K562 (cell line): ENCODE measurements around the gene ATP5MC3. TPM values are rescaled to one million over a fixed set of nuclear protein-coding genes. Genes with fewer than 3 reads are reported as not detected.

ENCODE experiments used
- CHCHD3 ChIP-seq: fragments of 250-450 bp; sonication (Bioruptor Pico); IDR thresholded peaks from 2 replicates; pipeline ENCODE4 v2.1.2; 2022; ENCODE audit warnings: mild to moderate bottlenecking
- CHD1 ChIP-seq: fragments of 200-600 bp; sonication (generic); IDR thresholded peaks from one replicate; pipeline ENCODE4 v1.6.1; 2012; ENCODE audit warnings: mild to moderate bottlenecking, moderate library complexity, low read length, inconsistent platforms
- ETV1 ChIP-seq: fragments of 450-650 bp; conservative IDR thresholded peaks from 2 replicates; pipeline ENCODE4 v1.6.1; 2016; ENCODE audit warnings: missing genetic modification characterization, control low read depth, low read depth, missing compliant biosample characterization
- FOXJ2 ChIP-seq: fragments of 200-800 bp; sonication (Bioruptor generic); IDR thresholded peaks from 2 replicates; pipeline ENCODE4 v1.6.1; 2016; ENCODE audit warnings: missing genetic modification characterization, missing compliant biosample characterization
- GTF2E2 ChIP-seq: fragments of 200-800 bp; sonication (Bioruptor generic); IDR thresholded peaks from 2 replicates; pipeline ENCODE4 v1.6.1; 2016; ENCODE audit warnings: missing genetic modification characterization, missing compliant biosample characterization
- HDGF ChIP-seq: fragments of 450-650 bp; IDR thresholded peaks from 2 replicates; pipeline ENCODE4 v1.6.1; 2016
- HIVEP1 ChIP-seq: fragments of 250-450 bp; sonication (Bioruptor Pico); IDR thresholded peaks from 2 replicates; pipeline ENCODE4 v1.4.0; 2020; ENCODE audit warnings: mild to moderate bottlenecking
- L3MBTL2 ChIP-seq: fragments of 450-650 bp; IDR thresholded peaks from 2 replicates; pipeline ENCODE4 v1.6.1; 2016; ENCODE audit warnings: mild to moderate bottlenecking, moderate library complexity
- MAFK ChIP-seq: IDR thresholded peaks from 2 replicates; pipeline ENCODE4 v1.6.1; 2011; ENCODE audit warnings: low read length, improper control_type of control experiment
- RB1 ChIP-seq: fragments of 450-650 bp; IDR thresholded peaks from 2 replicates; pipeline ENCODE4 v1.6.1; 2017; ENCODE audit warnings: low read depth, mild to moderate bottlenecking
- SMAD3 ChIP-seq: fragments of 450-650 bp; formaldehyde crosslinking; conservative IDR thresholded peaks from 2 replicates; pipeline ENCODE4 v1.4.0; 2020; ENCODE audit warnings: mild to moderate bottlenecking
- USF2 ChIP-seq: sonication (generic); formaldehyde crosslinking; IDR thresholded peaks from 2 replicates; pipeline ENCODE4 v1.5.0; 2020; ENCODE audit warnings: missing genetic modification reagents
- ZBTB43 ChIP-seq: sonication (generic); formaldehyde crosslinking; IDR thresholded peaks from 2 replicates; pipeline ENCODE4 v1.8.0; 2023; ENCODE audit warnings: mild to moderate bottlenecking, missing genetic modification reagents
- ZFX ChIP-seq: sonication (generic); formaldehyde crosslinking; IDR thresholded peaks from 2 replicates; pipeline ENCODE4 v1.8.0; 2022; ENCODE audit warnings: mild to moderate bottlenecking, missing genetic modification reagents, moderate library complexity
- ZNF318 ChIP-seq, 2 experiments: fragments of 450-650 bp; IDR thresholded peaks; 2 replicates each; pipeline ENCODE4 v1.6.1; 2016; ENCODE audit warnings: mild to moderate bottlenecking in 2 of 2, borderline replicate concordance in 1 of 2, low read depth in 1 of 2, moderate library complexity in 1 of 2
- ZNF511 ChIP-seq: sonication (generic); formaldehyde crosslinking; IDR thresholded peaks from 2 replicates; pipeline ENCODE4 v1.8.0; 2022; ENCODE audit warnings: mild to moderate bottlenecking, missing genetic modification reagents
- ZNF766 ChIP-seq: fragments of 200-800 bp; sonication (Bioruptor generic); conservative IDR thresholded peaks from 2 replicates; pipeline ENCODE4 v1.6.1; 2016; ENCODE audit warnings: missing genetic modification characterization, missing compliant biosample characterization
- polyA plus RNA-seq, 8 experiments: library from polyadenylated mRNA; depleted of rRNA in 4 of 8; stranded (reverse) in 5 of 8; unstranded in 3 of 8; fragments of >200 nt; fragmentation: Nextera tagmentation in 2 of 8; fragmentation: Illumina TruSeq in 1 of 8; extraction: Ambion mirVana in 2 of 8; extraction: Trizol in 1 of 8; gene quantifications; 2 replicates each; pipeline versions ENCODE4 v1.2.1 to v1.2.3, GENCODE V29; 2011 to 2014; ENCODE audit warnings: inconsistent platforms in 1 of 8, missing spikeins in 1 of 8
- total RNA-seq, 7 experiments: library from RNA; depleted of rRNA in 6 of 7; stranded (reverse); fragments of >200 nt in 6 of 7; fragmentation: Illumina TruSeq in 2 of 7; extraction: Trizol in 2 of 7; gene quantifications; 2 replicates each; pipeline versions ENCODE4 v1.2.1 to v1.2.3, GENCODE V29; 2011 to 2021; ENCODE audit warnings: low replicate concordance in 1 of 7

The ATP5MC3 gene
- total and polyA plus RNA-seq, 9 of the 15 experiments (the other 6 are each of a cell fraction or from before 2014, with no cell fraction given): 423 to 2,565 (median 1,012) TPM

GRCh38 chr2:175181104-175181876 lies at the start of gene ATP5MC3 (continued):
- TF ChIP-seq ZNF318 (IDR thresholded peaks at IDR 0.05; ENCODE audit: borderline replicate concordance in 1 of 2, low read depth in 1 of 2) (peak in 1 of 2 experiments; percentile 72; a peak in 1 of 4 replicates), HIVEP1 (CRISPR knock-in tag) (no peak), CHD1 (peak; percentile 93), HDGF (no peak), ZFX (CRISPR knock-in tag) (peak; percentile 99), ZBTB43 (CRISPR knock-in tag) (no peak), FOXJ2 (tag) (peak; percentile 69; the same call in 1 of the 2 replicates), ZNF766 (CRISPR knock-in tag) (peak; percentile 74; the same call in 1 of the 2 replicates), MAFK (no peak), GTF2E2 (tag) (peak; percentile 95), CHCHD3 (CRISPR knock-in tag) (0 out of 2 replicates have a peak, but pooled peaks have one; percentile 45), ZNF511 (CRISPR knock-in tag) (peak; percentile 48; the same call in 1 of the 2 replicates), SMAD3 (CRISPR knock-in tag) (no peak), USF2 (CRISPR knock-in tag) (no peak), L3MBTL2 (peak; percentile 65), RB1 (peak; percentile 64; the same call in 1 of the 2 replicates), ETV1 (peak; percentile 60)
